EL (cell line): ENCODE data around the gene UVRAG.

Source experiments
- DNase-seq: peaks from one replicate; pipeline ENCODE4 v3.0.0-alpha.2; 2016

The UVRAG gene

DNA sequence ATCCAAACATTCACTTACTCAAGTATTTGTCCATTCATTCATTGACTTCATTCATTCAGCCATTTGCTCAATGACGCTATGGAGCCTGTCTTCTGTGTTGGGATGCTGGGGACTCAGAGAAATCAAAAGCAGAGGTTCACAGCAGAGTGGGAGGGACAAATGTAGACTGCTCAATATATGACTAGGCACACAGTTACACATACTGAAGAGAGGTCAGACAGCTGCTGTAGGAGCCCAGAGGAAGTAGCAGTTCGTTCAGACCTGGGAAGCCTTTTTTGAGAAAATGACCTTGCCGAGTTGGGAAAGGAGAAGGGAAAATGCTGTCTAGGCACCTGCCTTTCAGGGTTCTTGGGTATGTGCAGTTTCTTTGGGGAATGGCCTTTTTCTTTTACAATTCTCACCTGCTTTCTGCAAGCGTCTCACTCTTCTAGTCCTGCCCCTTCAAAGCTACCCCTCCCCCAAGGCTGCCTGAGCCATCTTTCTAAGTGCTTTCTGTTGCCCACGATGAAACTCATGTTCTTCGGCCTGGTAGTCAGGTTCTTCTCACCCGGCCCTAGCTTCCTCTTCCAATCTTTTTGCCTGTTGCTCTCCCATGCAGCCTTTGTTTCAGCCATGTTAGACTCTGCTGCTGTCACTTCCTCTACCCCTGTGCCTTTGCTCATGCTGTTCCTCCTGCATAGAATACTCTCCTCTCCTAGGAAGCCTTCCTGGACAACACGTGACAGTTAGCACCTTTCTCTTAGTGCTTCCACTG, 4.2 kb upstream of the UVRAG start:
- DNase-seq: no peak

DNA sequence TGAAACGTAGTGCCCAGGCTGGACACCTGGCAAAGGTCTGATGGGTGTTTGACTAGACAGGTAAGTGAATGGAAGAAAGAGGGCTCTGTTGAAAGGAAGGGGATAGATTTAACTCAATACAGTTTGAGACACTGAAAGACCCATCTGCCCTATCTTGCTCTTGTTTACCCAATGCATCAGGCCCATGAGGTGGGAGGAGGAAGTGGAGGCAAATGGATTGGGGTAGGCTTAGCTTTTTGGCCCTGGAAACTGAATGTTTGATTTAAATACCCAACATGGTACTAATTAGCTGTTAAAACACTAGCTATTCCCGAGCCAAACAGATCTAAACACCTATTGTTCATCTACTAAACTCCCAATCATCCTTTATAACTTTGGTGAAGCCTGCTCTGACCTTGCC, 3.5 kb upstream of the UVRAG start:
- DNase-seq: no peak

DNA sequence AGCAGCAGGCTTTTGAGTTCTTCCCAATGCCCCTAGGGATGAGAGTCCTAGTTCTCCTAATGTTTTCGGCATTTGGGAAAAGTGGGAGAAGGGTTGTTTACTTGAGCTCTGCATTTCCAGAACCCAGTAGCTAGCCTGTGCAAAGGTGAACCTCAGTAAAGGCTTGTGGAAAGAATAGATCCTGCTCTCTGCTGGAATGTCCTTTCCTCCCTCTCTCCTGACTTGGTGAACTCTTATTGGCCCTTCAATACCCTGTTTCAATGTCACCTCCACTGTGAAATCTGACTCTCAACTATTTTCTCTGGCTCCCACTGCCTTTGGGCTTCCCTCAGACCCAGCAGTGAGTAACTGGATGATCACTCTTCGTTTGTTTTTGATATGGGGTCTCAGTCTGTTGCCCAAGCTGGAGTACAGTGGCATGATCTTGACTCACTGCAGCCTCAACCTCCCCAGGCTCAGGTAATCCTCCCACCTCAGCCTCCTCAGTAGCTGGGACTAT, 2.4 kb upstream of the UVRAG start:
- no peak for DNase-seq

DNA sequence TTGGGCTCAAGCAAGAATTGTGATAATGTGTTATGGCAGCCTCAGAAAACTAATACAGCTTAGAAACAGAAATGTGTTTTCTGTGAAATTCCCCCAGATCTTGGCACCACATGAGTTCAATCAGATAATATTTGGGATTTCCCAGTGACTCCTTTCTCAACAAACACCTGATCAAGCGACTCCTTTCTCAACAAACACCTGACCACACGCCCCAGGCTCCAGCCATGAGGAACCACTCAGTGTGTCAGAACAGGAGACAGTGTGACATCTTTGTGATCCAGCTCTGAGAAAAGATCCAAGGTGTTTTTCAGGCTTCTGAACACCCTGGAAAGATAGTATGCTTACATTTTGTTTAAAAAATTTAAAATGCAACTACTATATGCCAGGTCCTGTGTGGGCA, 1.9 kb upstream of the UVRAG start:
- DNase-seq: no peak

GRCh38 chr11:75813622-75814039, 1.4 kb upstream of the UVRAG start:
- peak; percentile 35 for DNase-seq

GRCh38 chr11:75814363-75814676, 690 bp upstream of the UVRAG start:
- no peak for DNase-seq

- peak; percentile 49 for DNase-seq
Observed at GRCh38 chr11:75815345-75816168, 547 bp downstream of the UVRAG start.

- no peak for DNase-seq
Observed at GRCh38 chr11:75816561-75817239, 1.7 kb downstream of the UVRAG start.

DNA sequence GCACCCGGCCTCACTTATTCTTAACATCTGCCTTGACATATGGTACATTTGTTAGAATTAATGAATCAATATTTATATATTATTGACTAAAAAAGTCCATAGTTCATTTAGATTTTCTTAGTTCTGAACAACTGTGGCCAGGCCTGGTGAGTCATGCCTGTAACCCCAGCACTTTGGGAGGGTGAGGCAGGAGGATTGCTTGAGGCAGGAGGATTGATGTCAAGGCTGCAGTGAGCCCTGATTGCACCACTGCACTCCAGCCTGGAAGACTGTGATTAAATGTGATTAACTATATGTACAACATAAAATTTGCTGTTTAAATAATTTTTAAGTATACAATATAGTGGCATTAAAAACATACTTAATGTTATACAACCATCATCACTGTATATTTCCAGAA, 5.6 kb downstream of the UVRAG start:
- peak; percentile 61 for DNase-seq

GRCh38 chr11:75821202-75821601, 6.2 kb downstream of the UVRAG start:
- DNase-seq: no peak

- no peak for DNase-seq
Observed at GRCh38 chr11:75822541-75822940, 7.5 kb downstream of the UVRAG start.

GRCh38 chr11:75823415-75823814, 8.4 kb downstream of the UVRAG start:
- DNase-seq: no peak

DNA sequence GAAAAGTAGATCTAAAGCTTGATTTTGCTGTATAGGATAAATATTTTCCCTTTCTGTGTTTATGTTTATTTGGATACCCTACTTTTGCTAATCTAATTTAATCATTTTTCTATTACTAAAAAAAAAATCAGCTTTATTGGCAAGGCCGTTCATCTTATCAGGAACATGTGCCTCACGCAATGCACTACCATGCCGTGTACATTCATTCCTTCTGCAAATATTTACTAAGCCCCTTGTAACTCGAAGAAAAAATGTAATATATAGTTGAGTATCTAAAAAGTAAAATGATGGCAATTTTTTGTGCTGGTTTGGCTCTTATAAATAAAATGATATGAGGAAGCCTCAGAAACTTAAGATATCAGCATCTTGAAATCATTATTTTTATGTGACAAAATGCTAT, 8.9 kb downstream of the UVRAG start:
- no peak for DNase-seq

- DNase-seq: peak; percentile 37
Observed at GRCh38 chr11:75826461-75827230, 11.6 kb downstream of the UVRAG start.

DNA sequence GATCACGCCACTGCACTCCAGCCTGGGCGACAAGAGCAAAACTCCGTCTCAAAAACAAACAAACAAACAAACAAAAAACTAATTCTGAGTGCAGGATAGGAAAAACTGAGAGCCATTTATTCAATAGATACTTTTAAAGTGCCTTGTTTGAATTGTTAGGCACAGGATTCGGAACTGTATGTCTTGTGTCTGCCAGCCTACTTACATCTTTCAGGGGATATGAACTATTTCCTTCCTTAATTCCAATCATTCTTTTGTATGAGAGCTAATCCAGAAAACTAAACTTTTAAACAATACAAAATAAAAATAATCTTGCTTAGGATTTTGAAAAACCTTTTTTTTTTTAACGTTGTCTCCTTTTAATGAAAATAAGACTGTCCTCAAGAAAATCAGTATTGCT, 12.6 kb downstream of the UVRAG start:
- DNase-seq: no peak

DNA sequence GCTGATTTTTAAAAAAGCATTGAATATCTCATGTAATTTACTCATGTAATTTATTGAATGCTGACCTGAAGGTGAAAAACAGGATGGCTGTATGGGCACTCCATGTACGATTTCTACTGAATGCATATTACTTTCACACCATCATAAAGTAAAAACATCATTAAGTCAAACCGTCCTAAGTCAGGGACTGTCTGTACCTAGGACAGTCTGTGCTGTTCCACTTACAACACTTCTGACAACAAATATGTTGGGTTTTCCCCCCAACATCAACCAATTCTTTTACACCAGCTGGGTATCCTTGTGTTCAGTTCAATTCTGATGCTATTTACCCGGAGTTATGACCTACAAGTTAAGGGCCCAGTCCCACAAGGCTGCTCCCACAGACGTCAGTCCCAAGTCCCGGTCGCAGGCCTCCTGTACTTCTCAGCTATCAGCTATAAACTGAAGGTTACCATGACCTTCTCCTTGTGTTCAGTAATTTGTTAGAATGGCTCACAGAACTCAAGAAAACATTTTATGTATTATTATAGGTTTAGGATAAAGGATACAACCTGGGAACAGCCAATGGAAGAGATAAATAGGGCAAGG, 17.0 kb downstream of the UVRAG start:
- no peak for DNase-seq

DNA sequence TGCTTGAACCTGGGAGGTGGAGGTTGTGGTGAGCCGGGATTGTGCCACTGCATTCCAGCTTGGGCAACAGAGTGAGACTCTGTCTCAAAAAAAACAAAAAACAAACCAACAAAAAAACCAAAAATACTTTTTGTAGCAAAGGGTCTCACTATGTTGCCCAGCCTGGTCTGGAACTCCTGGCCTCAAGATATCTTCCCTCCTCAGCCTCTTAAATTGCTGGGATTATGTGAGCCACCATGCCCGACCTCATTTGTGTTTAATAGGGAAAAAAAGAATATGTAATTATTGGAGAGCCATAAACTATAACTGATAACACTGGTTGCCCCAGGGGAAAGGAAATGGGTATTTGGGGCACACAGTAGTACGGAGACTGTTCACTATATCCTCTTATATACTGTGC, 19.7 kb downstream of the UVRAG start:
- no peak for DNase-seq

GRCh38 chr11:75836417-75836816, 21.4 kb downstream of the UVRAG start:
- no peak for DNase-seq

DNA sequence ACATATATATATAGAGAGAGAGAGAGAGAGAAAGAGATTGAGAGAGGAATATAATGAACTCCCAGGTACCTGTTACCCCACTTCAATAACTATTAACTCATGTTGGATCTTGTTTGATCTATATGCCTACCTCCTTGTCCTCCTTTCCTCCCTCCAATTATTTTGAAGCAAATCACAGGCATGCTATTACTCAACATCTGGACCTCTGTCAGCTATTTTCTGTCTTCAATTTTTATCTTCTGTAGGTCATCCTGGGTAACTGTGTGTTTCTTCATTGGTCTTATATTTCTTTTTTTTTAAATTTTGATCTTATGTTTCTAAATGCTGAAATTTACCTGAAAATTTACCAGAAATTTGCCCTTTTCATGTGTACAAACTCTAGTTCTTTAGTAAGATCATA, 24.8 kb downstream of the UVRAG start:
- no peak for DNase-seq

DNA sequence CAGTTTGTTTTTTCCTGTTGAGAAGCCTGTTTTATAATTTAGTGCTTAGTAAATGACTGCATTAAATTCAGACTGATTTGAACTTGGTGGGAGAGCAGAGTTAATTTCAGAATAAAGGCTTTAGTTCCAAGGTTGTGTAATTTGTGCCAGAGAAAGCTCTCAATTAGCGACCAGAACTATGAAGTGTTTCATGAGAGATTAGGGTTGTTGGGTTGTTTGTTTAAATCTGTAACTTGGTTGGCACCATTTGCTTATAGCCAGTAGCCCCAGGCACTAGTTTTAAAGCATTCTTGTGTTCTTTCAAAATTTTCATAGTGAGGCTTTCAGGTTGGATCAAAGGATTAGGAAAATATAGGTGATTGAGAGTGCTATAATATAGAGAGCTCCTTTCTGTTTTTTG, 25.5 kb downstream of the UVRAG start:
- no peak for DNase-seq

GRCh38 chr11:75841739-75842138, 26.7 kb downstream of the UVRAG start:
- DNase-seq: no peak

- DNase-seq: no peak
Observed at GRCh38 chr11:75845324-75845723, 30.3 kb downstream of the UVRAG start.

GRCh38 chr11:75849894-75850293, 34.9 kb downstream of the UVRAG start:
- DNase-seq: no peak
